Glomerular endothelial cell (primary cell): Measurements from ENCODE around the gene PPP2R3B. TPM values are rescaled to one million over a fixed set of nuclear protein-coding genes. Genes with fewer than 3 reads are reported as not detected.

Experiments
- DNase-seq: peaks from one replicate; pipeline ENCODE4 v3.0.0-alpha.2; 2011; ENCODE audit warnings: low read depth, low spot score; ENCODE audit errors: extremely low read depth
- total RNA-seq: library from RNA; depleted of rRNA; stranded (reverse); fragments of >200 nt; gene quantifications from 2 replicates; pipeline ENCODE4 v1.2.3, GENCODE V29; 2015

PPP2R3B gene
- total RNA-seq, 1 donor from 2014 or later: 20.3 TPM

DNA sequence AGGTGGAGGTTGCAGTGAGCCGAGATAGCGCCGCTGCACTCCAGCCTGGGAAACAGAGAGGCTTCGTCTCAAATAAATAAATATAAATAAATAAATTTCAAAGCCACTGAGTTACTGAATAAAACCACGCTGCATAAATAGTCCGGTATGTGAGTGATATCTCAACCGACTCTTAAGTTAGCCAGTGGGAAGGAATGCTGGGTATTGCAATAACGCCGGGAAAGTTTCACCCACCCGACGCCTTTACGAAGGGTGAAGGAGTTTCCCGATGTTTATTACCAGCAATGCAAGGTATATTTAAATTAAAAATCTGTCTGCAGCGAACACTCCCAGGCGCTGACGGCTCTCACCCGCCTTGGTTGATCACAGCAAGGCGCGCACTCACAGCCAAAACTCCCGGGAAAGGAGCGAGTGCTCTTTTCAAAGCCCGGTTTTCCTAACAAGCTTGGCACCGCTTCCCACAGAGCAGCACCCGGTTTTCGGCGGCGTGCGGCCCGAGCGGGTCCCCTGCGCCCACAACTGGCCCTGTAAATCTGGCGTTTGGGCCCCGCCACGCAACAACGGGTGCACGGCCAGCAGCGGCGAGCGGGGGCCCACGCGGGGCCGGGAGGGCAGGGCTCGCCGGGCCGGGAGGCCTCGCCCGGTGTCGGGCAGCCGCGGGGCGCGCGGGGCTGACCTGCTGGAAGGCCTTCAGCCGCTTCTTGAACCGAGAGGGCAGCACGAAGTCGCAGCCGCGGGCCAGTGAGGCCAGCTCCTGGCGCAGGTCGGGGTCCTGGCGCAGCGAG, 13.7 kb downstream of the PPP2R3B start:
- no peak for DNase-seq

GRCh38 chrX:371907-372306, 14.8 kb downstream of the PPP2R3B start:
- no peak for DNase-seq

DNA sequence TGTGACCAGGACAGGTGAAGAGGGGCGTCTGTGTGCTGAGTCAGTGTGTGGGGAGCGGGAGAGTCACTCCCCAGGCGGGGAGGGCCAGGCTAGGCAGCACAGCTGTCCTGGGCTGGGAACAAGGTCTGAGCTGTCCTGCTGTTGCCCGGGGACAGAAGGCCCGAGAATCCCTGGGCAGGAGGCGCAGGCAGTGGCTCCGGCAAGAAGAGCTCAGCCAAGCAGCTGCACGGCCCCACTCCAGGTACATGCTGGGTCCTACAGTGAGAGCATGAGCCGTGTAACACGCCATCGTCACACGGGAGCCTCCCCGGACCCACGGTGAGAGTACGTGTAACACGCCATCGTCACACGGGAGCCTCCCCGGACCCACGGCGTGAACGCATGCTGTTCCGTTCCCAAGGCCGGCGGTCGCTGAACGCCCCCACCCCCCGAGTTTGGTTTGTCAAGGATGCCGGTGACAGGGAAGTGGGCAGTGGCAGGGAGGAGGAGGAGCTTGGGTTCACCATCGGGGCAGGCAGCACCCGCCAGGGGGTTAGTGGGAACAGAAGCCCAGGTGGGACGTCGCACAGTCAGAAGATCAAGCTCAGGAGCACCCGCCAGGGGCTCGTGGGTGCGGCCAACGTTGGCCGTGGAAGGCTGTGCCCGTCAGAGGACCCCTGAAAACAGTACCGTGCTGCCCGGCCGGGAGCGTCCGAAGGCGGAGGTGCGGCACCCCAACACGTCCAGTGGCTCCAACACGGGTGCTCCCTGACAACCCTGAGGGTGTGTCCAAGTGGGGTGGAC, 15.6 kb downstream of the PPP2R3B start:
- DNase-seq: no peak

GRCh38 chrX:370244-370962, 16.3 kb downstream of the PPP2R3B start:
- no peak for DNase-seq

DNA sequence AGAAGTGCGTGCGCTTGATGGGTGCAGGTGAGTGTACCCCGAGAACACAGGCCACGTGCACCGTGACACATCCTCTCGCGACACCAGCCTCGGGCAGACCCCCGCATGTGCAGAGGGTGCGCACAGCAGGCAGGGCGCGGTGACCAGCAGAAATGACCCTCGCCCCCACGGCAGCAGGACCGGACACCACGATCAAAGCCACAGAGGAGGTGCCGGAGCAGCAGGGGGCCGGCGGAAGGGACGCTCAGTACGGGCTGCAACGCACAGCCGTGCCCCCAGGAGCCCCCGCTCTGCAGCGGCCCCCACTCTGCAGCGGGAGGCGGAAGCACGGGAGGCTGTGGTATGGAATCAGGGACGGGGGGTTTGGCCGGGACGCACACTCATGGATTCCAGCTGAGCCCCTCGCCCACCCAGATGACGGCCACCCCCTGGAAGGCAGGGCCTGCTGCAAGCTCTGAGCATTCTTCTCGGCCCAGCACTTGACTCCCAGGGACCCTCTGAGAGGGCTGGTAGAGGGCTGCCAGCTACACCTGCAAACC, 17.1 kb downstream of the PPP2R3B start:
- DNase-seq: no peak

DNA sequence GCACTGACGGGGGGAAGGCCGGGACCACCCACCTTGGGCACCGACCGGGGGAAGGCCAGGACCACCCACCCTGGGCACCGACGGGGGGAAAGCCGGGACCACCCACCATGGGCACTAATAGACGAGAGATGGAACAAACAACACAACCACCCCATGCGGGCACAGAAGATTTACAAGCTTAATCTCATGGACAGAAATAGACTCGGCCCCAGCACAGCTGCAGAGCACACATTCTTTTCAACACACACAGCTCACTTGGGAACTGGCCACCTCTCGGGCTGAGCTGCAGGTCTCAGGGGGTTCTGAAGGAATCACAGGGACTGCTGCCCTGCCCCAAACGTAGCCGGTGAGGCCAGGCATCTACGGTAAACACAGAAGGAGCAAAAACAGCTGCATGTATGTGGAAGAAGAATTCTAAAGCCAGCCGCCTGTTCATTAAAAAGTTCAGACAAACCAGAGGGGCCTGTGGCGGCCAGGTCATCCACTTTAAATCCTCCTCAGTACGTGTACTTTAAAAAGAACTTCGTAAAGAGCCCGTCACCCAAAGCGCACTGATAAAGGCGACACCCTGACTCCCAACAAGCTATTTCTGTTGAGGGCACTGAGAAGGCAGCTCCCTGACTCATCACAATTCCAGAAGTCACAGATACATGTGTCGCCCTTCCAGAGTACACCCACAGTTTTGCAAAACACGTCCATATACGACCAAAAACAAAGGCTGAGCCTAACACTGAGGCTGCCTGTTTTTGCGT, 17.7 kb downstream of the PPP2R3B start:
- DNase-seq: no peak

GRCh38 chrX:367866-368265, 18.8 kb downstream of the PPP2R3B start:
- DNase-seq: no peak

DNA sequence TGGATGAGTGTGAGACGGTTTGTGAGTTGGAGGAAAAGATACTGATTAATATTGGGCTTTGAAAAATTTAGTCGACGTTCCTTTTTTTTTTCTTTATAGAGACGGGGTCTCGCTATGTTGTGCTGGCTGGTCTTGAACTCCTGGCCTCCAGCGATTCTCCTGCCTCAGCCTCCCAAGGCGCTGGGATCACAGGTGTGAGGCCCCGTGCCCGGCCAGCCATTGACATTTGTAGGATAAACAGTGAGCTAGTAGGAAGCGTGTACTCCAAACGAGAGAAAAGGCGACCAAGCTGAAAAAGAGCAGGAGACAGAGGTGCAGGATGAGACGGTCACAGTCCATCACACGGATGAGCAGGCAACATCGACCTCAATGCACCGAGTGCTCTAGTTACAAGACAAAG, 19.4 kb downstream of the PPP2R3B start:
- DNase-seq: no peak

DNA sequence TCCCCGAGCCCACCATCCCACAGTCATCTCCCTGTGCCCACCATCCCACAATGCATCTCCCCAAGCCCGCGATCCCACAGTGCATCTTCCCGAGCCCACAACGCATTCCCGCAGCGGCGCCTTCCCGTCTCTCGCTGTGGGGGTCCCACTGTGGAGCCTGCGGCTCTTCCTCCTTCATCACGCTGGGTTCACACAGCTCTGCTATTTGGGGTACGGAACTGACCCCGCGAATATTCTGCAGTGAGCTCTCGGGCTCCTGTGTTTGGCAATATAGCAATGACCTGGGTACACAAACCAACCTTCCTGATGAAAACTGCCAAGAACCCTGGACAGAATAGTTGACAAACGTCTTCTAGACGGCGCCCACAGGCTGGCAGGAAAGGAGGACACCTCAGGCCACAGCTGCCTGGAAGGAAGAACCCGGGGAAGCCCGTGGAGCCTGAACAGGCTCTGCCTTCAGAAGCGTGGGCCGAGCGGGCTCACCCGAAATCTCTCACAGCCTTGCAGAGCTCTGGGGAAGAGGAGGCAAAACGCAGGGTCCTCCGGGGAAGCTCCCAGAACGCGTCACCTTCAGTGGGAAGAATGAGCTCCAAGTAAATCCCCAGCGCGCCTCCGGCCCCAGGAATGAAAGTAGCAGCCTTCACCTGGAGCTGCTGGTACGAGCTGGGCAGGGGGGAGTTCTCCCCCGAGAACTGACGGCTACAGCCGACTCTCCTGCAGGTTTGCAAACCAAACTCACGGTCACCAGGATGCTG, 22.9 kb downstream of the PPP2R3B start:
- DNase-seq: no peak

- no peak for DNase-seq
Measured at GRCh38 chrX:362937-363620, 23.6 kb downstream of the PPP2R3B start.

DNA sequence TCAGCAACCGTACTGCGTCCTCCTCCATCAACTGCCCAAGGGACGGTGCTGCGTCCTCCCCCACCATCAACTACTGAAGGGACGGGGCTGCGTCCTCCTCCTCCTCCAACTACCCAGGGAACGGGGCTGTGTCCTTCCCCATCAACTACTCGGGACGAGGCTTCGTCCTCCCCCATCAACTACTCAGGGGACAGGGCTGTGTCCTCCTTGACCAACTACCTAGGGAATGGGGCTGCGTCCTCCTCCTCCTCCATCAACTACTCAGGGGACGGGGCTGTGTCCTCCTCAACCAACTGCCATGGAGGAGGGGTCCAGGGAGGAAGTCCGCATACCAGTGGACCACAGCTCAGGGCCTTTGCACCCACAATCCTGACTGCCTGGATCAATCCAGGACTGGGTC, 24.4 kb downstream of the PPP2R3B start:
- DNase-seq: no peak

DNA sequence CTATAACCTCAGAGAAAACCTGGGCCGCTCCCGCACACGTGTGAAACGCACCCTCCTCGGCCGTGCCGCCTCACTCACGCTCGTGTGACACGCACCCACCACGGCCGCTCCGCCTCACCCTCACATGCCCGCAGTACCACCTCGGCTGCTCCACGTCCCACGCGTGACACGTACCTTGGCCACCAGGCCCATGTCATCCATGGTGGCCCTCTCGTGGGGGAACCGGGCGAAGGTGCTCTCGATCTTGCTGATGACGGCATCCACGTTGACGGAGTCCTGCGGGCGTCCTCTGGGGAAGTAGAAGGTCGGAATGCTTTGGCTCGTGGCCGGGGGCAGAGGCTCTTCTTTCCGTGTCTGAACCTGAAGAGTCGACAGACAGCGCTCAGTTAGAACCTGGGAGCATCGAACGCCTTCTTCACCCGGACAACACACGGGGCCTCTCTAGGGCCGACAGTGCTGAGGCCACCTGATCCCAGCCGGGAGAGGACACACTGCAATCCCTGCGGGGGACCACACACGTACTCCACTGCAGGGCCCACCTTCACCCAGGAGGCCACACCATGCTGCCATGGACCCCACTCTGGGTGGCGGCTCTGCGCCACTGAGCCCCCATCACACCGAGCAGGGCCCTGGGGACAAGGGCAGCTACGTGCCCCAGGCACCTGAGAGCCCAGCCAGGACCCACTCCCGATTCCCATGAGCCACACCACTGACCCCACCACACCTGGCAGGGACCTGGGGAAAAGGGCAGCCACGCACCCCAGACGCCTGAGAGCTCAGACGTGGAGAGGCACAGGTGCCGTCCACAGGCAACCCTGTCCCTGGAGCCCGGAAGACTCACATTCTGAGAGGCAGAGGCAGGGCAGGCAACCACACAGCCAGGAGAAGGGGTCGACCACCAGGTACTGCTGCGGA, 25.2 kb downstream of the PPP2R3B start:
- no peak for DNase-seq

DNA sequence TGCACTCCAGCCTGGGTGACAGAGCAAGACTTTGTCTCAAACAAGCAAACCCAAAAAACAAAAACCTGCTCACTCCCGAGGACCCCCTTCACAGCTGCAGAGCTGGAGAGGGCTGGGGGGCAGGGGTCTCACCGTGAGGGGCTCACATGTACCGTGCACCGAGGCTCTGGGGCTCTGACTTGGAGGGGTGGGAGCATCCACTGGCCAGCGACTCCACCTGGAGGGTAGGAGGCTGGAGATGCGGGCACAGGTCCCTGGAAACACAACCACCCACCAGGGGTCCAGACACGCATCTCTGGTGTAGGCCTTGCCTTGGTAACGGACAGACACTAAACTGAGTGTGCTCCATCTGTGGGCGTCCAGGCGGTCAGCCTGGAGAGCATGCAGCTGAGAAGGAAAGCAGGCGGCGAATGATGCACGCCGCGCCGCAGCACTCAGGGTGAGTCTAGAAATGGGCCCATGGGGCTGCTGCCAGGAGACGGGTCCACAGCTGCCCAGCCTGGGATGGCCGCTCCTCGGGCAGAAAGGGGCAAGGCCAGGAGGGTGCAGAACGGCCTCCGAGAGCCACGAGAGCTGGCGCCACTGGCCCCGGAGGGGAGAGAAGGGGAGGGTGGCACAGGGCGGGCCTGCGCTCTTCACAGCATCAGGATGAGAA, 26.1 kb downstream of the PPP2R3B start:
- DNase-seq: no peak

DNA sequence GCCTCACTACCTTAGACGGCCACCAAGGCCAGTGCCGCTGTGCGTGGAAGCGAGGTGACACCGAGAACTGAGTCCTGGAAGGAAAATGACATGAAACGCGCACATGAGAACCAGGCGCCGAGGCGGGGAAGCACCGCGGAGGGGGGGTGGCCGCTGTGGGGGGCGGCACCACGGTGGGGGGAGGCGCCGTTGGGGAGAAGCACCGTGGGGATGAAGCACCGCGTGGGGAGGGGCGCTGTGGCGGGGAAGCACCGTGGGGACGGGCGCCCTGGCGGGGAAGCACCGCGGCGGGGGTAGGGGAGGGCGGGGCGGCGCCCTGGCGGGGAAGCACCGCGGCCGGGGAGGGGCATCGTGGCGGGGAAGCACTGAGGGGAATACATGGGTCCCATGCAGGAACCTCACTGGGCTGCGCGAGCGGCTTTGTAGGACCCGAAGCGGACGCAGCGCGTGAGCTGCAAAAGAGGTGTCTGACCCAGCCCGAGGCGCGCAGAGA, 28.0 kb downstream of the PPP2R3B start:
- DNase-seq: no peak

DNA sequence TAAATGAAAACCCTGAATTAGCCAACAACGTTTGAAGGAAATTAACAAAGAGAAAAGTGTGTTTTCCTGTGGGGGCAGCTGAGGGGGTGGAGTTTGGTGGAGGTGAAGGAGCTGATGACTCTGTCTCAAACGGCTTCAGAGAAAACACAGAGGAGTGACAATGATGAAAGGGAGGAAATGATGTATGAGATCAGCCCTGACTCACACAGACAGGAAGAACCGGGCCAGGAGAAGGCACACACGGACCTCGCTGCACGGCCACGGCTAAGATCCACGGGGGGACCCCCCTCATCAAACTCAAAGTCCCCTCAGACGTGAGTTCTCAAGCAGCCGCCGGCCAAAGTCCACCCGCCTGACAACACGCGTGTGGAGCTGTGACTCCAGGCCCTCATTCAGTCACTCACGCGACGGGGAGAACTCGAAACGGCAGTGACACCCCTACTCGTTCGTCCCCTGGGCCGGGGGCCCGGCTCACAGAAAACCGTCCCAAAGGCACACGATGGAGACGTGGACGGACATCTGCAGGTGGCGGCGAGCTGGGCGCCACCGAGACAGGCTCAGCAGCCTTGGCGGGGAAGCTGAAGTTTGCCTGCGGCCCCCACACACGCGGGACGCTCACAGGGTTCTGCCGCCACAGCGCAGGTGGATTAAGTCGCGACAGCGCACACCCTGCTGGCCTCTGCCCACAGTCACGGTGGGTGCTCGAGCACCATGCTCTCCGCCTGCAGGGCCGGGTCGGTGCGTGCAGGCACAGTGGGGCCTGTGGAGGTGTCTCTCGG, 28.8 kb downstream of the PPP2R3B start:
- peak; percentile 76 for DNase-seq

GRCh38 chrX:357035-357692, 29.5 kb downstream of the PPP2R3B start:
- no peak for DNase-seq
